Right cardiac atrium (tissue), 5 donors: ENCODE results near the gene HEMK1. TPM values are rescaled to one million over a fixed set of nuclear protein-coding genes. Genes with fewer than 3 reads are reported as not detected.

ENCODE experiments used
- polyA plus RNA-seq: library from polyadenylated mRNA; stranded (reverse); fragments of 200-250 nt; gene quantifications from one replicate; pipeline ENCODE4 v1.2.3, GENCODE V29; 2013
- total RNA-seq, 4 donors: library from RNA; stranded (reverse); fragmentation: NEBNext Ultra II Directional; extraction: Animal tissue kit (Norgen Biotek cat#: 25700); gene quantifications; one replicate each; pipeline ENCODE4 v1.2.1, GENCODE V29; 2021
- donor health status: healthy with polysubstance abuse.
- donor health status: DM: no; HTN: yes; CAD: no.
- donor health status: DM: no; HTN: no; CAD: no.
- donor health status: DM: no; HTN: yes; CAD: no; lungs with severe emphysema.
- donor health status: DM: yes; HTN: yes; CAD: no.

Gene HEMK1
- total and polyA plus RNA-seq, 5 donors = 14.0 to 18.3 (median 16.6) TPM

Other genes starting within 250 kb of the HEMK1 start
- gene HYAL2, start 246.8 kb upstream of the HEMK1 start, total RNA-seq = 100 to 1,000 TPM in 1 of 4 donors, 10 to 100 TPM in 3; 40.9 to 114 (median 46.5) TPM
- gene HYAL2, start 246.8 kb upstream of the HEMK1 start, polyA plus RNA-seq = 57.7 TPM
- 10 to 100 TPM; 28.9 to 33.0 (median 30.0) TPM for gene TUSC2, start 241.3 kb upstream of the HEMK1 start, total RNA-seq
- 34.9 TPM for gene TUSC2, start 241.3 kb upstream of the HEMK1 start, polyA plus RNA-seq
- gene RASSF1, start 228.7 kb upstream of the HEMK1 start, total RNA-seq = 10 to 100 TPM; 15.6 to 19.1 (median 15.8) TPM
- gene RASSF1, start 228.7 kb upstream of the HEMK1 start, polyA plus RNA-seq = 20.4 TPM
- under 1 TPM; 0.20 to 0.40 (median 0.29) TPM for gene ZMYND10, start 223.8 kb upstream of the HEMK1 start, total RNA-seq
- 0.25 TPM for gene ZMYND10, start 223.8 kb upstream of the HEMK1 start, polyA plus RNA-seq
- 10 to 100 TPM; 18.4 to 24.3 (median 19.3) TPM for gene NPRL2, start 218.7 kb upstream of the HEMK1 start, total RNA-seq
- gene NPRL2, start 218.7 kb upstream of the HEMK1 start, polyA plus RNA-seq = 16.7 TPM
- gene CYB561D2, start 218.7 kb upstream of the HEMK1 start, total RNA-seq = 10 to 100 TPM in 2 of 4 donors, 1 to 10 TPM in 2; 8.5 to 11.1 (median 10.4) TPM
- gene CYB561D2, start 218.7 kb upstream of the HEMK1 start, polyA plus RNA-seq = 10.8 TPM
- 10 to 100 TPM; 28.7 to 33.3 (median 31.7) TPM for gene TMEM115, start 210.0 kb upstream of the HEMK1 start, total RNA-seq
- gene TMEM115, start 210.0 kb upstream of the HEMK1 start, polyA plus RNA-seq = 32.5 TPM
- 10 to 100 TPM in 3 of 4 donors, 1 to 10 TPM in 1; 8.7 to 56.1 (median 40.9) TPM for gene CACNA2D2, start 65.9 kb upstream of the HEMK1 start, total RNA-seq
- 25.7 TPM for gene CACNA2D2, start 65.9 kb upstream of the HEMK1 start, polyA plus RNA-seq
- gene C3orf18, start 1.8 kb upstream of the HEMK1 start, total RNA-seq = 10 to 100 TPM; 27.2 to 44.2 (median 40.6) TPM
- 29.5 TPM for gene C3orf18, start 1.8 kb upstream of the HEMK1 start, polyA plus RNA-seq
- gene CISH, start 42.3 kb downstream of the HEMK1 start, total RNA-seq = 10 to 100 TPM in 3 of 4 donors, 1 to 10 TPM in 1; 9.1 to 27.8 (median 11.2) TPM
- gene CISH, start 42.3 kb downstream of the HEMK1 start, polyA plus RNA-seq = 8.0 TPM
- gene MAPKAPK3, start 47.6 kb downstream of the HEMK1 start, total RNA-seq = 100 to 1,000 TPM; 167 to 260 (median 225) TPM
- 181 TPM for gene MAPKAPK3, start 47.6 kb downstream of the HEMK1 start, polyA plus RNA-seq
- 1 to 10 TPM; 4.1 to 5.2 (median 4.6) TPM for gene DOCK3, start 105.4 kb downstream of the HEMK1 start, total RNA-seq
- gene DOCK3, start 105.4 kb downstream of the HEMK1 start, polyA plus RNA-seq = 1.9 TPM